Measurements from ENCODE around the gene GALNT2. TPM values are rescaled to one million over a fixed set of nuclear protein-coding genes. Genes with fewer than 3 reads are reported as not detected.
A peak's percentile ranks its signal among the peaks of the same experiment; 100 is the strongest.

Gene GALNT2
- total and polyA plus RNA-seq, 2 of the 13 experiments (the other 11 are each of a cell fraction or from before 2014, with no cell fraction given): 39.3 to 39.6 TPM

DNA sequence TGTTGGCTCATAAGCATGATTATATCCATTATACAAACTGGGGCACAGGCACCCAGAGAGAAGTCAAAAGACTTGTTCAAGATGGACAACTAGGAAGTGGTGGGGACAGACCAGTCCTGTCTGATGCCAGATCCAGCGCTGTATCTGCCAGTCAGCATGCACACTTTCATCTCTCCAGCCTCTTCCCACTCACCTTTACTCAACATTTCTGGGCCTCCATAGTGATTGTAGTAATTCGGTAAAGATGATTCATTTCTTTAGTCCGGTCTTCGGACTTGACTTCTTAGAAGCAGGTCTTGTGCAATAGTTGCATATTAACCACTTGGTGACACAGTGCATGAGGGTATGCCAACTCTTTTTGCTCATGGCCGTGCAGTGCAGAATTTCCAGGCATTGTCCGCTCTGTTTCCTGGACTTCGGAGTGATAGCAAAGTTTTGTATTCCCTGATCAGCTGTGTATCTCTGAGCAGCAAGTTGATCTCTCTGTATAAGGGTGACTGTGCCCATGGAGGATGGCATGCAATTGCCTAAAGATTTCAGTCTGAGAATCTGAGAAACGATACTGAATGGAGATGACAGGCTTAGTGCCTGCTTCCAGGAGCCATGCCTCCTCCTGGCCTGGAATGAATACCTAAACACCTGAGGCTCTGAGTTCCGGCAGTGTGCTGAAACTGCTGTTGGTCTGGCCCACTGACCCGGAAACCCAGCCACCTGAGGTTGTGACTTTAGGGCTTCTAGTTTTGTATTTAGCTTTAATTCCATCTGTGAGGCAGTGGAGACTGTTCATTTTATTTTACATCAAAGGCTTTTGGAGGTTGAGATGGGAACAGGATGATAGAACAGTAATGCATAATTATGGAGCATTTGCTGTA is 39.0 kb downstream of the GALNT2 start (continued):
- TF ChIP-seq REXO4 (CRISPR knock-in tag; IDR thresholded peaks at IDR 0.05; ENCODE audit: borderline replicate concordance) (no peak), REST (IDR thresholded peaks at IDR 0.05; ENCODE audit: borderline replicate concordance in 1 of 2, low read depth in 1 of 2, low read length in 2 of 2) (peak in 1 of 2 experiments; percentile 65; a peak in 1 of 4 replicates), TBL1XR1 (IDR thresholded peaks at IDR 0.05; ENCODE audit: borderline replicate concordance, low read length, partially characterized antibody) (peak; percentile 55), KAT2B (IDR thresholded peaks at IDR 0.05; ENCODE audit: borderline replicate concordance, low read depth, low read length) (no peak), RFX1 (IDR thresholded peaks at IDR 0.05) (no peak), JARID2 (CRISPR knock-in tag; IDR thresholded peaks at IDR 0.05; ENCODE audit: insufficient replicate concordance) (no peak), NRL (CRISPR knock-in tag; IDR thresholded peaks at IDR 0.05; ENCODE audit: borderline replicate concordance) (no peak), PCBP1 (IDR thresholded peaks at IDR 0.05; ENCODE audit: borderline replicate concordance, low read depth, low read length) (no peak), LCORL (IDR thresholded peaks at IDR 0.05) (no peak), LCORL (CRISPR knock-in tag; IDR thresholded peaks at IDR 0.05) (peak; percentile 69), ZNF562 (CRISPR knock-in tag; IDR thresholded peaks at IDR 0.05; ENCODE audit: borderline replicate concordance) (no peak), ZNF446 (CRISPR knock-in tag; IDR thresholded peaks at IDR 0.05) (no peak), ZNF574 (CRISPR knock-in tag; IDR thresholded peaks at IDR 0.05) (peak; percentile 56), RXRB (CRISPR knock-in tag; IDR thresholded peaks at IDR 0.05; ENCODE audit: borderline replicate concordance) (peak; percentile 94), ATF3 (CRISPR knock-in tag; IDR thresholded peaks at IDR 0.05) (peak; percentile 66; the same call in 1 of the 2 replicates), JUNB (CRISPR knock-in tag; IDR thresholded peaks at IDR 0.05; ENCODE audit: borderline replicate concordance) (peak; percentile 82; the same call in 1 of the 2 replicates)
- TF ChIP-seq, protein P1, sequence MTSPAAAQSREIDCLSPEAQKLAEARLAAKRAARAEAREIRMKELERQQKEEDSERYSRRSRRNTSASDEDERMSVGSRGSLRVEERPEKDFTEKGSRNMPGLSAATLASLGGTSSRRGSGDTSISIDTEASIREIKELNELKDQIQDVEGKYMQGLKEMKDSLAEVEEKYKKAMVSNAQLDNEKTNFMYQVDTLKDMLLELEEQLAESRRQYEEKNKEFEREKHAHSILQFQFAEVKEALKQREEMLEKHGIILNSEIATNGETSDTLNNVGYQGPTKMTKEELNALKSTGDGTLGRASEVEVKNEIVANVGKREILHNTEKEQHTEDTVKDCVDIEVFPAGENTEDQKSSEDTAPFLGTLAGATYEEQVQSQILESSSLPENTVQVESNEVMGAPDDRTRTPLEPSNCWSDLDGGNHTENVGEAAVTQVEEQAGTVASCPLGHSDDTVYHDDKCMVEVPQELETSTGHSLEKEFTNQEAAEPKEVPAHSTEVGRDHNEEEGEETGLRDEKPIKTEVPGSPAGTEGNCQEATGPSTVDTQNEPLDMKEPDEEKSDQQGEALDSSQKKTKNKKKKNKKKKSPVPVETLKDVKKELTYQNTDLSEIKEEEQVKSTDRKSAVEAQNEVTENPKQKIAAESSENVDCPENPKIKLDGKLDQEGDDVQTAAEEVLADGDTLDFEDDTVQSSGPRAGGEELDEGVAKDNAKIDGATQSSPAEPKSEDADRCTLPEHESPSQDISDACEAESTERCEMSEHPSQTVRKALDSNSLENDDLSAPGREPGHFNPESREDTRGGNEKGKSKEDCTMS (CRISPR knock-in tag; conservative IDR thresholded peaks at IDR 0.05): no peak

Data from HepG2 (cell line).